Occipital lobe (tissue), 1 donor: Measurements from ENCODE around the gene TM4SF1. TPM values are rescaled to one million over a fixed set of nuclear protein-coding genes. Genes with fewer than 3 reads are reported as not detected.

Source experiments
- total RNA-seq: library from RNA; depleted of rRNA; stranded (reverse); fragments of >200 nt; gene quantifications from one replicate; pipeline ENCODE4 v1.2.3, GENCODE V29; 2014

The TM4SF1 gene
- total RNA-seq, 1 donor from 2014 or later: 18.2 TPM

Other genes with a start within 250 kb of the TM4SF1 start
- 29.0 TPM for gene HPS3, start 248.0 kb downstream of the TM4SF1 start, total RNA-seq
- gene CP, start 155.8 kb downstream of the TM4SF1 start, total RNA-seq: 1.7 TPM
- 5.6 TPM for gene TM4SF18, start 44.0 kb downstream of the TM4SF1 start, total RNA-seq
- not detected for gene TM4SF4, start 97.0 kb upstream of the TM4SF1 start, total RNA-seq